DMS53 treated with DMSO at 0.1 percent for 48 hours (cell line): ENCODE measurements around the gene AMIGO1.

Experiments used
- DNase-seq: peaks from one replicate; lab custom pipeline; 2025; ENCODE audit not compliant: unreplicated experiment; lab: John Stamatoyannopoulos, UW

AMIGO1 gene

DNA sequence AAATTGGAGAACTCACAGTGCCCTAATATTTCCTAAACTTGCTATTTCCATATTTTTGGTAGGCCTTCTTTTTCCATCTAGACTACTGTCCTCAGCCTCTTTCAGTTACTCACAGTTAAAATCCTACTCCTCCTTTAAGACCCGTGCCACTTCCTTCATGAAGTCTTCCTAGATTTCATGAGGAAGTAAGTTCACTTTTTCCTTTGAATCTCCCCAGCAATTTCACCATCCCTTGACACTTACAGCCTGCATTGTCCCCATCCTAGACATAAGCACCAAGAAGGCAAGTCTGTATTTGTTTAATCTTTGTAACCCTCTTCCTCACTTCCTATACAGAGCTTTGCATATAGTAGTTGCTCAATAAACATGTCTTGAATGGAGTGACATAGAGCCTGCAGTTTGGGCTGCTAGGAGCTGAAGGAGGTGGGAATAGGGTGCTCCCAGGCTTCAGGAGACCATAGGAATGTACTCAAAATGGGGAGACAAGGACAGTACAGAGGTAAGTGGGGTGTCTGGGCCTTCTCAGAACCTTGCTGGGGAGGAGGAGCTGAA is 24.9 kb upstream of the AMIGO1 start:
- DNase-seq, result no peak

DNA sequence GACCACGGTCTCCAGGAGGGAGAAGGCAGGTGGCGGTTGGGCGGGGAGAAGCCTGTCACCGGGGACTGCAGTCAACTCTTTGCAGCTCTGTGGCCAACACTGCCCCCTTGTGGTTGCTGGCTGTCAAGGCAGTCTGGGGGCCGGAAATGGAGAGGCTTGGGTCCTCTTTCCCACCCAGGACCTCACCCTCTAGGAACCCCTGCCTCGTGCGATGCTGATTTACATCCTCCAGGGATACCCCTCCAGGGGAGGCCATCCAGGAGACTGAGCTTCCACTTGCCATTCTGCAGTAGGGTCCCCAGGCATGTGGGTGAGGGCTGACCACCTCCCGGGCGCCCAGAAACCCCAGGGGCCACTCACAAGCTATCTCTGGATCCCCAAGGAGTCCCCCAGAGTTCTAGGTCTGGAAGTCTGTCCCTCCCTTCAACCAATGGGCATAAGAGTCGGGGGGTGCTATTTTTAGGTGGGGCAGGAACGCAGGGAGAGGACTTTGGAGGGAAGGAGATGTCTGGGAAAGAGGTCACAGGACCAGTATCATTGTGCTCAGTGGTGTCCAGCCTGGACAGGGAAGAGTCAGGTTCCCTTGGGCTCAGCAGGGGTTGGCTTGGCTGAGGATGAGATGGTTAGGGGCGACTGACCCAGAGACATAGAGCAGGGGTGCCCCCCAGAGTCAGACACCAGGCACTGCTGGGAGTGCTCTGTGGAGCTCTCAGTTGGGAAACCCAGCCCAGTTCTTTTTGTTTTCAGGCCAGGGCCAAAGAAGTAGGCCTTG is 23.0 kb upstream of the AMIGO1 start:
- DNase-seq, result peak; percentile 84

DNA sequence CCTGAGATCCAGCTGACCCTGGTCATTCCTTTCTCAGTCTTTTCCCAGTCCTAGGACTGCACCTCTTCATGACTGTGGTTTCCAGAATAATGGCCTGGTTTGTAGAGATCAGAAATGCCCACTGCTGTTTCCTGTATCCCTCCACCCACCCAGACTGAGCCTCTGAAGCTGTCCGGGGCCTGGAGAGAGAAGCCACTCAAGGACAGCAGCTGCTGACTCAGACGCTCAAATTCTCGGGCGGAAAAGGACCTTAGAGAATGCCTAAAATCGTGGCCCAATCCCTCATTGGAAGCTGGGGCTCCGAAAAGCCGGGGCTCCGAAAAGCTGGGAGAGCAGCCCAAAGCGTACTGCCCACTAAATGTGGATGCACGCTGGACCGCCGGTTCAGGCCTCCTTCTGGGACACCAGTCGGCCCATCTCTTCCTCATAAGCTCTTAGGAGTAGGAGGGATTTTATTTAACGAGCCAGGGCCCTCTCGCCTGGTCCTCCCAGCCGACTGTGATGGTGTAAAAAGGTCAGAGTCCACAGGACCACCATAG is 22.4 kb upstream of the AMIGO1 start:
- no peak for DNase-seq

DNA sequence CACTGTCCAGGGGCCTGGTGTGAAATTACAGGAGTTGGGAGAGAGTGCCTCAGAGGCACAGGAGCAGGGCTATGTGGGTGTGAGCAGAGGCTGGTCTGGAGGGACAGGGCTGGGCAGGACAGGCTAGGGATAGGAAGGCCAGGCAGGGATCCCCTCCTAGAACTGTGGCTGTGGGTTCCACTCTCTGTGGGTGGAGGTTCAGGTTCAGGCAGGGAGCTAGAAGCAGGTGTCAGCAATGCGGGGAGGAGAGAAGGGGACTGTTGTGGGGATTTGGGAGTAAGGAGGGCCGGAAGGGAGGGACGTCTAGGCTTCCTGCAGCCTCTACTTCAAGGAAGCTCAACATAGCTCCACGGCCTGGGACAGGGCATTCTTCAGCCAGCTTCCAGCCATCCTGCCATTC is 21.9 kb upstream of the AMIGO1 start:
- no peak for DNase-seq

DNA sequence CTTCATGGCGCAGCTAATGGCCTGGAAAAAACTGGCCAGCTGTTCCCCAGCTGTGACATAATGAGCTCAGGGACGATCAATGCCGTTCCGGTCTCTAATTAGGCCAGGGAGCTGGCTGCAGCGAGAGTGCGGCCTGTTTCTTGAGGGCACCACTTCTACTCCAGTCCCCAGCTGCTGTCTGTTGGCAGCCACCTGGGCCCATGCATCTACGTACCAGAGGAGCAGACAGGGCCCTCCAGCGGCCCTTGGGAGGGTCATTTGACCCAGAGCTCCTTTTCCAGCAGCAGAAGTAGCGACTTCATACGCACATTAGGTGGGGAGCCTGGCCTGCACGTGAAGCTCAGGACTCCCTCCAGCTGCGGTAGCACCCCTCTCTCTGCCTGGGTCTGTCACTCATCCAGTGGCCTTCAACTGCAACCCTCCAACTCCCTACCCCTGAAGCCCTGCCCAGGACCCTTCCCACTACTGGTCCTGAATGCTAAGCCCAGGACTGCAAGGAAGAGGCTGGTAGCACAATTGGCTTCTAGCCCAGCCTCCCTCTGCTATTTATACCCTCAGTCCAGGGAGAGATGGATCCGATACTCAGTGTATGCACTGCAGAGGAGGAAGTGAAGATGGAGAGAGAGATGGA is 21.0 kb upstream of the AMIGO1 start:
- DNase-seq, result no peak

DNA sequence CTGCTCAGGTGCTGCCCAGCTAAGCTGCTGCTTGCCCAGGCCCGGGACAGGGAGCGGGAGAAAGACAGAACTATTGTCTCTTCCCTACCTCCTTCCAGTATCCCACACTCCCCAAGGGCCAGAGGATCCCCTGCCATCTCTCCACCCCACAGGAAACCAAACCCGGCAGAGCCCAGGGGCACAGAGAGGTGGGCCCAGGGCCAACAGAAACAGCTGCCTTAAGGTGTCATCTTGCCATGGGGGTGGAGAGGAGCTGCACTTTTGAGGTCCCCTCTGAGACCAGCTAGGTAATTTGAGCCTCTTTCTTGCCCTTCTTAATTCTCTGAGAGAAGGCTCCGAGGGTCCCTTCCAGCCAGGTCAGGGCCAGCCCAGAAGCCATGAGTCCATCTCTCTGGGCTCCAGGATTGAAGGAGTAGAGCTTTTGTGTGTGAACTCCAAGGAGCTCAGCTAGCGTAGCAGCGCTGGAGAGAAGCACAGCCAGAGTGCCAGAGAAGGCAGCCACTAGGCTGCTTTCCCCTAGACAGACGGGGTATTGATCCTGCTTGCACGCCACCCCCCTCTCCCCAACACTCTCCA is 20.4 kb upstream of the AMIGO1 start:
- no peak for DNase-seq

DNA sequence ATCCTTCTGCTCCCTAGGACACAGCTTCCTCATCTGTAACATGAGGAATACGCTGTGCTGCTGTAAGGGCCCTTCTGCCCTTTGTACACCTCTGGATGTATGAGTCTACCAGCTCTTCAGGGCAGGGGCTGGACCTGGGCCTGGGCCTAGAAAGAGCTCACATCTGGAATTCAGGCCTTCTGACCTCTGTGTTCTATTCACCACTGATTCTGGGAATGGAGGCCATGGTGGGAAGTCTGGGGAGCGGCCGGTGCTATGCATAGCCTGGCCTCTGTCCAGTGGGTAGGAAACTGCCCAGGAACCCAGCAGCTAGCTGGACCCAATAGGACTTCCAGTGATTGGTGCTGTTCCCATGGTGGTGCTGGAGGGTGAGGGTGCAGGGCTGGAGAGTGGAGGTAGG is 19.2 kb upstream of the AMIGO1 start:
- DNase-seq, result no peak

DNA sequence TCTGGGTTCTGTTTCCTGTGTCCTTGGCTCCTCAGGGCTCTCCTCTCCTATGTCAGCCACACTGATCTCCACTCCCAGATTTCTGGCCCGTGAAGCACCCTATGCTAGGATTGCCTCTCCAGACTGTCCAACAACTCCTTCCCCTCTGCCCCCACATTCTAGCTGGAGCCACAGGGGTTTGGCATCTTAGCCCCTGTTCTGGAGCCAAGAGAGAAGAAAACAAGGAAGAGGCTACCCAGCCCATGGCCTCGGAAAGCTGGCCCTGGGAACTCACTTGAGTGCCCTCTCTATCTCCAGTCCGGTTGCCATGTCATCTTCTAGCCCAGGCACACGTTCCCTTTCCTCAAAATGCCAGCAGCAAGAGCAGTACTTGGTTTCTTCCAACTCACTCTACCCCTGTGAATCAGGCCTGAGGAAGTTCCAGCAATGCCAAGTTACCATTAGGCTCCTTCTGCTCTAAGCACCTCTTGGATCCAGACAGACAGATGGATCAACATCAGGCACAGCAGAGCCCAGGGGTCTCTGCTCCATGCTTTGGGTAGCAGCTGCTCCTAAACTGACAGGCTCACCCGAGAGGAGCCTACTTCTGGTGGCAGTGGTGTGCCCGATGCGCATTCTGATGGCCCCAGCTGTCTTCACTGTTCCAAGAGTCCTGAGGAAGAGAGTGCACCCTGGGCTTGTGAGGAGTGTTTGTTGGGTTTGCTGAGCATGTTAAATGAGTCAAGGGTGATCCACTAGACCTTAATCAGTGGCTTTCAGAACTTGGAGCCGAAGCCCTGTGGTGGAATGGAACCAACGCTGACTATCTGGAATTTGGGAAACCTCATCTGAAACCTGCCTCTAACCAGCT is 18.5 kb upstream of the AMIGO1 start:
- DNase-seq, result no peak

DNA sequence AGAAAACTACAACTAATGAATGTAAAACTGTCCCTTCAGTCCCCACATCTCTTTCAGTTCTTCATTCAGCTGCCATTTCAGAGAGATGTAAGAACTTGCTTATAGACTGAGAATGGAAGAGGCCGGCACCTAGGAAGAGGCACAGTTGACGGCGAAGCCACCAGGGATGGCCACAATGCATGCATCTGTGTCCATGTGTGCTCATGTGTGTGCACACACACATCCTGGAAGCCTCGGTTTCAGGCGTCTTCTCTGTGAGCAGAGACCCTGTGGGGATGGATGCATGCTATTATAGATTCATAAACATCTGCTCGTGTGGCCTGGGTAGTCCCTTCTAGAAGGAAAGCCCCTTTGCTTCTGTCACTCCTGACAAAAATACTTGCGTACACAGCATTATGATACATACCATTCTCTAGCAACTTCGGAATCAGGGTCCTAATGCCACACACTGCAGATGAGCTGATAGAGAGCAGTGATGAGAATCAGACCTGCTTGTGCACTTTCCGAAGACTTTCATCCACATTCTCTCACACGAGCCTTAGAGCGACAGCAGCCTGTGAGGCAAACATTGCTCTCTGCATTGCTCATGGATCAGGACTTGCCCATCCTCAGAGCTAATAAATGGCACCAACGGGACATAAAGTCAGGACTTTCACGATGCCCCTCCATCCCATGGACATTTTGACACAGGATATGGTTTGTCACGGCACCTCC is 17.7 kb upstream of the AMIGO1 start:
- DNase-seq, result no peak

DNA sequence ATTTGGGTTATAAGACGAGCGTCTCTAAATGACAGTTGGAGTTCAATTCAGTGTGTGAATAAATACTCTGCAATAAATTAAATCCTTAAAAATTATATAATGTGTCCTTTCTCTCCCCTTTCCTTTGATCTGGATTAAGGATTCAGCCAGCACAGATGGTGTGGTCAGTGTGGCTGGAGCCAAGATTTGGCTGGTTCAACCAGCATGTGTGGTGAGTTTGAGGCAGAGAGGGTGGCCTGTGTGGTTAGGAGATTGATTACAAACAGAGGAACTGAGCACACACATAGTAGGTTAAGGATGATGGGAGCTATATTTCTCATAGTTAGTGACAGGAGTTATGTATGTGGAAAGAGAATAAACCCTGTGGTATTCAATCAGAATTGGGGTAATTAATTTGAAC is 14.2 kb upstream of the AMIGO1 start:
- DNase-seq, result no peak

DNA sequence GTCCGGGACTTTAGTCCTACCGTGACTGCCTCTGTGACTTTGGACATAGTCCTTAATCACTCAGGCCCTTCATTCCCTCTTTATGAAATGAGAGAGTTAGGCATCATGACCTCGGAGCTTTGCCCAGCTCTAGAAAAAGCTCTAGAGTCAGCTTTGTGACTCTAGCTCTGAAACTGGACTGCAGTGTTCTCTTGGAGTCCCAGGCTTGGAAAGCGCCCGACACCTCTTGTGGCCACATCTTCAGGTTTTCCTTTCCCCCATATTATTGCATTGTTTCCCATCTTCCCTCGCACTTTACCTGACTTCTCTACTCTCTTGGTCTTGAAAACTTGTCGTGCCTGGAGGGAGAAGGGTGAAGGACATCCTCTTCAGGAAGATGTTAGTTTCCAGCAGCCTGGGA is 12.5 kb upstream of the AMIGO1 start:
- no peak for DNase-seq

DNA sequence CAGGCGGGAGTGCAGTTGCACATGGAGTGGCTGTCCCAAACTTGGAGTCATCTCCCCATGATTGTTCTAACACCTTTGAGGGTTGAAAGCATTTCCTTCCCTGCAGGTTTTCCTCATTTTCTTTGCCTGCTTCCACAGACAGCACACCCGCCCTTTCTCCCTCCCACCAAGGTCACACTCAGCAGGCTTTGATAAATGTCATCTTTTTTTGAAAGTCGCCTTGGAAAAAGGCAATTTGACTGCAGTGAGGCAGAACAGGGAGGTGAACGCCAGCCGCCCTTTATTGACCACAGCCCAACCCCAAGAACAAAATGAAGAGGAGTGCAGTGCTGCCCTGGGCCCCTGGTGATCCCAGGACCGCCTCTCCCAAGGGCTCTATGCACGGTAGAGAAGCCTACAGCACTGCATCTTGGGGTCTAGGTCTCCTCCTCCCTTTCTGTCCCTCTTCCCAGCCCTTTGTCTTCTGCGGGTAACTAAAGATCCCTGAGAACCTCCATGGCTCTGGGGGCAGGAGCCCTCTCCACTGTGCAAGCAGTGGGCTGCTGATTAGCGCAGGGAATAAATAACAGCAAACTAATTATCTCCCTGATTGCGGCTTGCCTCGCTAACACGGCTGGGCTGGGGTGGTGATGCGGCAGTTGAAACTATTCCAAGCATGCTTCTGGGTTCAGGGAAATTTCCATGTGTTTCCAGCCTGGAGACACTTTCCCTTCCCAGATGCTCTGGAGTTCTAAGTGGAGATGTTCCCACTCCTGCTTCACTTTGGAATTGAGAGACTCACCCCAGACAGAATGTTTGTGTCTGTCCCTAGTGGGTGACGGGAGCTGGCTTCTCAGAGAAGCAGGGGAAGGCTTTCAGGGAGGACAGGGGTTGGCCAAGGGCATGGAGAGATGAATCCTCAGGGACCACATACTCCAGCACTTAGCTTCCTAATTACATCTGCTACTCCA is 11.8 kb upstream of the AMIGO1 start:
- DNase-seq, result no peak

DNA sequence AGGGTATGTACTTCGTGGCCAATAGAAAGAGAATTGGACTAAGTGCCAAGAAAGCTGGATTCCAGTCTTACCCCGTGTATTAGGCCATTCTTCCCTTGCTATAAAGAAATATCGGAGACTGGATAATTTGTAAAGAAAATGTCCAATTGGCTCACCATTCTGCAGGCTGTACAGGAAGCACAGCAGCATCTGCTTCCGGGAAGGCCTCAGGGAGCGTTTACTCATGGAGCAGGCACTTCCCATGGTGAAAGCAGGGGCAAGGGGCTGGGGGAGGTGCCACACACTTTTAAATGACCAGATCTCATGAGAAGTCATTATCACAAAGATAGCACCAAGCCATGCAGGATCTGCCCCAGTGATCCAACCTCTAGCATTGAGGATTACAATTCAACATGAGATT is 7.8 kb upstream of the AMIGO1 start:
- DNase-seq, result no peak

DNA sequence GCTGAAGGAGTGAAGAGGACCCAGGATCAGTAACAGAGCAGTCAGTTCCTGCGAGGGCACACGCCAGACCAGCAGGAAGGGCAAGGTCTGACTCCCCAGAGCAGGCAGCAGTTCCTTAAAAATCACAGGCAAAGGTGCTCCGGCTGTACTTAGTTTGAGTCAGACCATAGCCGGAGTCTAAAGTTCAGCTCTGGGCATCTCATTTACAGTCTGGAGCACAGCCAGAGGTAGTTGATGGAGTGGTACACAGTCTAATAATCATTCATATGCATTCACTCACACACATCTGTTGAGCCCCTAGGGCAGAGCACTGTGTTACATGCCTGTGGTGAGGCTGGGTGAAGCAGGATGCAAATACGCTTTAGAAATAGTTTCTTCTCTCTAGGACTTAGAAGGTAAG is 7.3 kb upstream of the AMIGO1 start:
- DNase-seq, result no peak

DNA sequence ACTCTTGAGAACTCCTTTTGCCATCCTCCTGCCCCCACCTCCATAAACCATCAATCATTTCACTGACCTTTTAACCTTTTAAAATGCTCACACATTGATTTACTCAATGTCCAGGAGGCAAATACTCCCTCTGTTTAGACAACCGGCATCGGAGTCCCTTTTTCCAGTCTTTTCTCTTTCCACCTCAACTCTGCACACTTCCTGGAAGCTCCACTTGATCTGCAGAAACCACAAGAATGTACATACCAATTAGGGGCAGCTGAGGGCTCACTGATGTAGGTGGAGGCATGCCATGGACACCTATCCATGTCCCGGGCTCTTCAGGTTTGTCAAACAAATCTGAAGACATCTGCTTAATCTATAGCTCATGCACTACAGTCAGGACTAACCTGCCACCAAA is 5.3 kb upstream of the AMIGO1 start:
- DNase-seq, result no peak

DNA sequence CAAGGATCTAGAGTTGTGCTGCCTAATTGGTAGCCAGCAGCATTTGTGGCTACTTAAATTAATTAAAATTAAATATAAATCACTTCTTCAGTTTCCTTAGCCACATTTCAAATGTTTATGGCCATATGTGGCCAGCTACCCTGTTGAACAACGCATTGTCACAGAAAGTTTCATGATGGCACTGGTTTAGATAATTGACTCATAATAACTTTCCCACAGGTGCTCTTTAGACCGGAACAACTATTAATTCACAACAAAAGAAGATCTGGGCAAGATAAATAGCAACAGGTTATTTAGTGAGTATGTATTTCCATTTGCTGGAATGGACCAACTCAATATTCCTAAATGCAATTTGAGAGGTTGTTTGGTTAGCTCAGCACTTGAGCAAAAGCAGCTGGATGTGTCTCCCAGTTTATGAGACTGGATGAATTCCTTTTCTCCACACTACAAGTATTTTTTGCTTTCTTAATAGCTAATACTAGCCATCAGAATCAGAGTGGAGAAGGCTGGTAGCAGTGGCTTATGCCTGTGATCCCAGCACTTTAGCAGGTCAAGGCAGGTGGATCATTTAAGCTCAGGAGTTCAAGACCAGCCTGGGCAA is 3.7 kb upstream of the AMIGO1 start:
- no peak for DNase-seq

DNA sequence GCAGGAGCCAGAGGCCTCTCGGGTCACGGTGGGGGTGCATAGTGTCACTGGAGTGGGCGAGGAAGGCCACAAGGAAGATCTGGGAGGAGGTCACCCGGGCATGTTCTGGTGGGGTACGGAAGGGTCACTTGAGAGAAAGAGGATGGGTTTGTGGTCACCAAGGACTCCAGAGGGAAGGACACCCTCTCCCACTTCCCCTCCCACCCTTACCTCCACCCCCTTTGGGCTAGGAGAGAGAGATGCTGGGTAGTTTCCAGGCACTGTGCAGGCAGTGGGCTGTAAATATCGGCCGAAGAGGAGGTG is 703 bp downstream of the AMIGO1 start:
- DNase-seq, result no peak

DNA sequence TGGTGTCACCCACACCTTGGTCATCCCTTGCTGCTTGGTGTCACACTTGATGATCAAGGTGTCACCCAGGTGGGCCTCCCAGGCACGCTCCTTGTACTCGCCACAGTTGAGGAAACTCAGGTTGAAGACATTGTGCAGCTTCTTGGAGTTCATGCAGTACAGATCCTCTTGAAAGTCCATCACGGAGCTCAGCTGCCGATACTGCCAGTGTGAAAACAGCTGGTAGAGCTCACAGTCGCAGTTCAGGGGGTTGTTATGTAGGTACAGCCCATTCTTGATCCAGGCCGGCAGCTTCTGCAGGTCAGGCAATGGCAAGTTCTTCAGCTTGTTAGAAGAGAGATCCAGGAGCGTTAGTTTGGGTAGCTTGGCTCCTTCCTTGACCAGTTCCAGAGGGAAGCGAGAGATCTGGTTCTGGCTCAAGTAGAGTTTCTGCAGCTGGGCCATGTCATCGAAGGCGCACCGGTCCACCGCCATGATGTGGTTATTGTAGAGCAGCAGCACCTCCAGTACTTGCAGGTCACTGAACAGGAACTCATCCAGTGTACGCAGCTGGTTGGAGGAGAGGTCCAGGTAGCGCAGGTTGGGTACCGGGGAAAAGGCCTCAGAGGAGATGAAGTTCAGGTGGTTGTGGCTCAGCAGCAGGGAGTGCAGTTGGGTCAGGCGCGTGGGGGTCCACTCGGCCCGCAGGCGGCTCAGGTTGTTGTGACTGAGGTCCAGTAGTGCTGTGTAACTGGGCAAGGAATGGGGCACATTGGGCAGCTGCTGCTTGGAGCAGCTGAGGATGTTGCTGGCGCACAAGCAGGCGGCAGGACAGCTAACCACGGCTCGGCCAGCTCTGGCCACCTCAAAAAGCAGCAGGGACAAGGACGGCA is 1.3 kb downstream of the AMIGO1 start:
- no peak for DNase-seq
